ENCODE results near the gene CRYBB1.

DNA sequence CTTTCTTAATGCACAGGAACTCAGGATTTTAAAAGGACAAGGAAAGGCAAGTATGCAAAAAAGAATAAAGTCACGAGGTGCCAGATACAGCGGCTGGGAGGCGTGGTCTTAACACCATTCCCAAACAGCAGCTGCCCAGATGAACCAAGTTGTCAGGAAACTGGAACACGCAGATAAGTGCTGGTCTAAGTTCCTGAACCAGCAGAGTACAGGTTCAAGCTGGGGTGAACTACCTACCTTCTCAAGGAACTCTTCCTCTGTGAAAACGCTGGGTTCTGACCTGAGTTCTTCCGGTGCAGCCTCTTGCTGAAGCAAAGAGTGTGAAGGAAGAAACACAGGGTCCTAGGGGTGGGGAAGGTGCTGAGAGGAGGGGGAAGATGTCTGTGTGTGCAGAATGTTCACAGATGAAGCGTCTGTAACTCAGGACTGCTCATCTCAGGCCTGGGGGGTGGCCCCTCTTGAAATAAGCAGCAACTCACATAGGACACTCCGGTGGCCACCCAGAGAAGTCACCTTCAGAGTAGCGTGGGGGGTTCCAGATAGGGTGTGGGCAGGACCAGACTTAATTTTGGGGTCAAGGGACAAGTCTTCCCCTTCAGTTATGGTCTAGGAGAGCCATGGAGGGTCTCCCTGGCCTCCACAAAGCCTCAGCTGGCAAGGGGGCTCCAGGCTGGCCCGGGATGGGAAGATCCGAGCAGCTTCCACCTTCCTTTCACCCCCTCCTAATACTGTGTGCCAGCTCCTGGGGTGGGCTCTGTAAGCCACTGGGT, 31.1 kb downstream of the CRYBB1 start:
- TF ChIP-seq POLR2AphosphoS5 (IDR thresholded peaks at IDR 0.05; ENCODE audit: low read depth, low read length) (no peak), TAF1 (IDR thresholded peaks at IDR 0.05; ENCODE audit: low read depth, low read length) (no peak), POLR2A (IDR thresholded peaks at IDR 0.05; ENCODE audit: low read depth, low read length) (no peak), SPI1 (IDR thresholded peaks at IDR 0.05; ENCODE audit: low read depth, low read length) (no peak)

Measured in GM12891 (cell line).